Muscle of back (tissue), 11 donors: ENCODE data around the gene UBE2G2. TPM values are rescaled to one million over a fixed set of nuclear protein-coding genes. Genes with fewer than 3 reads are reported as not detected.

Experiments
- DNase-seq, 3 donors: peaks; one replicate each; pipeline versions ENCODE4 v3.0.0 to v3.0.0-alpha.2; 2013
- polyA plus RNA-seq, 10 donors: library from polyadenylated mRNA; unstranded; fragments of 120-200 nt; gene quantifications; one replicate each; pipeline ENCODE4 v1.2.1, GENCODE V29; 2013; ENCODE audit not compliant: insufficient read length in 10 of 10

Gene UBE2G2
- polyA plus RNA-seq, 10 donors, result 54.9 to 109 (median 77.1) TPM

- DNase-seq, result no peak
Measured at GRCh38 chr21:44729336-44730027, 72.1 kb downstream of the UBE2G2 start.

DNA sequence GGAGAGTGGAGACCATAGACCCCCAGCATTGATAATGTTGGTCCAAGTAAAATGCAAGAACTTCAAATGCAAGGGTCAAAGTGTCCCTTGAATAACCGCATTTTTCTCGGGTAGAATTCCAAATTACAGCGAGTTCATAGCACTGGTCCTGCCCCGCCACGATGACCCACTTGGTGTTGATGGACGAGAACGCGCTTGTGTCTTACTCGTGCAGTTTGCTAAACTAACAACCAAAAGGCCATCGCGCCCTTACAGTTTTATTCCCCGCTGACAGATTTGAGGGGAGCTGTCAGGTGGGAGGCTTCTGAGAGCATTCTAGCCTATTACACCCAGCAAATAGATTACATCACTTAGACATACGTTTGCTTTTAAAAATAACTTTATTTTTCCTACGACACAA, 72.9 kb downstream of the UBE2G2 start:
- DNase-seq, result no peak

- DNase-seq, result no peak
Measured at GRCh38 chr21:44727757-44728156, 73.9 kb downstream of the UBE2G2 start.

- no peak for DNase-seq
Measured at GRCh38 chr21:44727321-44727720, 74.3 kb downstream of the UBE2G2 start.

DNA sequence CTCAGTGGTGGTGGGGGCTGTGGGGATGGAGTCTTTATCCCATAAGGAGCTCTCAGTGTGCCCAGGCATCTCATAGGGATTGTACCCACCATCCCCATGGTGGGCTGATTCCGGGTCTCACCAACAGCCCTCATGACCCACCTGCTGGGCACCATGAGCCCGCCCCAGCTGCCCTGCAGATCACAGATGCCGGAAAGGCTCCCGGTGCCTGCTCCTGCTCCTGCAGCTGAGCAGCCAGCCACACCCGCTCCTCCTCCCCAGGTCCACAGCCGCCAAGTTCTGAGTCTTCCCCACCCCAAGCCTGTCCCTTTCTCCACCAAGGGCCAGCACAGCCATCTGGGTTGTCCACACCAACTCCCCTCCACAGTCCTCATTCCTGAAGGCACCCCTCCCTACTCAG, 74.8 kb downstream of the UBE2G2 start:
- DNase-seq, result no peak

GRCh38 chr21:44724926-44725325, 76.7 kb downstream of the UBE2G2 start:
- no peak for DNase-seq

GRCh38 chr21:44724196-44724595, 77.4 kb downstream of the UBE2G2 start:
- no peak for DNase-seq

DNA sequence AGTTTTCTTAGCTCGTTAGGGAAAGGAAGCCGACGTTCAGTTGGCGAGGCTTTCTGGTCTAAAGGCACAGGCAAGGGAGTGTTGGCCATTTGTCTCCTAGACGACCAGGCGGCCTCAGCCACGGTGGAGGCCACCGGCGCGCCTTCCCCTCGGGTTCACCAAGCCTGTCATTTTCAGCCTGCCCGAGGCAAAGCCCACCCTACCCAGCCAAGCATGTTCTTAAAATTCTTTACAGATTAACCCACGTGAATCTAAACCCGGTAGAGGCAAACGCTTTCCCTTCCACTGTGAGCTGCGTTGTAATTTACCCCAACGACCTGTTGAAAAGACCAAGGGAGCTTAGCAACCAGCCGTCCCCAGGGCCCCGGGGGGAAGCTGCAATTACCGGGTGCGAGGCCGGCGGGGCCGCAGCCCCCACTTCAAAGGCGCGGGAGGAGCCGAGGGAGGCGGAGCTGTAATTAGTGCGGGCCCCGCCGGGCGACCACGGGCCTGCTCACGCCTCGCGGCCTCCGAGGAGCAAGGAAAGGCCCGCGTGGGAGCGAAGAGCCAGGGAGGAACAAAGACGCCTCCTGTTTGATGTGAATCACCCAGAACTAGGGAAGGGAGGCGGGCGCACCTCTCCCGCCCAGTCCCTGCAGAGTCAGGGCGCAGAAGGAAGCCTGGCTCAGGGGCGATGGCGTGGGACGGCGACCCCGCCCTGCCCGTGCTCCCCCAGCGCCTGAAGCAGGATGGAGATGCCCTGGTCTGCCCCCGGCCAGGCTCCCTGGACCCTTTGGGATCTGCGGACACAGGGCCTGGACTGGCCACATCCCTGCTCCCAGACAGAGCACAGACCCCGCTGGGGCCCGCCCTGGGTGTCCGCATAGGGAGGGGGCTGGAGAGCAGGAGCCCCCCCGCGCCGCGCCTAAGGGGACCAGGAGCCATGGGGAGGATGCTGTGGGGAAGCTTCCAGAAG, 78.2 kb downstream of the UBE2G2 start:
- DNase-seq, result peak in 2 of 3 donors; percentile 16 to 56

- DNase-seq, result no peak
Measured at GRCh38 chr21:44722731-44723130, 78.9 kb downstream of the UBE2G2 start.

DNA sequence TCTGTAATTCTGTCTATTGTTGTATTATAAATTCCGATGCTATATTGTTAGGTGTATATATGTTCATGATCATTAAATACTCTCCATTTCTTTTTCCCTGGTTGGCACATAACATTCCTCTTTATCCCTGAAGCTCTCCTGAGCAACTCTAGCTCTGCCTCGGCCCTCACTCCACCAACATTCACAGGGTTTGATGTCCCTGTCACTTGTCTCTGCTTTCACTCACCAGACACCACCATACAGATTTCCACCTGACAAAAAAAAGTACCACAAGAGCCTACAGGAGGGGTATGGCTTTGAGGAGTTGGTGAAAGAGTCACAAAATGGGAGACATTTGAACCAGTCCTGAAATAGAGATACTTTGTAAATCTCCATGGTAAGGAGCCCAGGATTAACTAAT, 81.5 kb downstream of the UBE2G2 start:
- no peak for DNase-seq

Other genes with a start within 250 kb of the UBE2G2 start
- gene KRTAP10-3, start 243.0 kb downstream of the UBE2G2 start, polyA plus RNA-seq, result not detected
- gene KRTAP10-4, start 228.1 kb downstream of the UBE2G2 start, polyA plus RNA-seq, result not detected
- gene KRTAP10-5, start 221.2 kb downstream of the UBE2G2 start, polyA plus RNA-seq, result not detected
- gene KRTAP10-6, start 209.3 kb downstream of the UBE2G2 start, polyA plus RNA-seq, result not detected
- gene KRTAP10-7, start 201.2 kb downstream of the UBE2G2 start, polyA plus RNA-seq, result not detected
- gene KRTAP10-8, start 189.7 kb downstream of the UBE2G2 start, polyA plus RNA-seq, result not detected
- not detected for gene KRTAP10-9, start 174.7 kb downstream of the UBE2G2 start, polyA plus RNA-seq
- not detected for gene KRTAP10-10, start 164.5 kb downstream of the UBE2G2 start, polyA plus RNA-seq
- not detected for gene KRTAP10-11, start 155.4 kb downstream of the UBE2G2 start, polyA plus RNA-seq
- gene KRTAP12-4, start 147.2 kb downstream of the UBE2G2 start, polyA plus RNA-seq, result not detected
- gene KRTAP12-3, start 143.9 kb downstream of the UBE2G2 start, polyA plus RNA-seq, result not detected
- gene KRTAP12-2, start 134.9 kb downstream of the UBE2G2 start, polyA plus RNA-seq, result not detected
- not detected for gene KRTAP12-1, start 119.7 kb downstream of the UBE2G2 start, polyA plus RNA-seq
- not detected for gene KRTAP10-12, start 104.6 kb downstream of the UBE2G2 start, polyA plus RNA-seq
- gene TSPEAR, start 90.2 kb downstream of the UBE2G2 start, polyA plus RNA-seq, result 1 to 10 TPM in 2 of 10 donors, under 1 TPM in 7, not detected in 1; 0.10 to 3.2 (median 0.22) TPM
- gene SUMO3, start 16.2 kb upstream of the UBE2G2 start, polyA plus RNA-seq, result 10 to 100 TPM; 60.0 to 88.6 (median 67.5) TPM
- 100 to 1,000 TPM; 116 to 144 (median 127) TPM for gene PTTG1IP, start 71.9 kb upstream of the UBE2G2 start, polyA plus RNA-seq
- gene ITGB2, start 119.1 kb upstream of the UBE2G2 start, polyA plus RNA-seq, result 10 to 100 TPM in 9 of 10 donors, 1 to 10 TPM in 1; 6.9 to 27.7 (median 11.7) TPM
- gene SLX9, start 138.2 kb upstream of the UBE2G2 start, polyA plus RNA-seq, result 10 to 100 TPM; 13.2 to 22.1 (median 15.8) TPM